ACHN (cell line): ENCODE data around the gene OPRL1.
"Not testable (repeated sequence)": the region's sequence is repeated elsewhere in the genome, so short reads cannot be mapped to it uniquely, and the experiment has no call there.

ENCODE experiments used
- DNase-seq: peaks from one replicate; pipeline ENCODE4 v3.0.0-alpha.2; 2015
- in situ Hi-C: cut with HindIII; loops from 2 replicates; pipeline ENCODE4 v1.10.0; 2017; ENCODE audit warnings: low sequenced_read_pairs, low pct_ligation_motif_present, low pct_unique_long_range_greater_than_20kb

OPRL1 gene

DNA sequence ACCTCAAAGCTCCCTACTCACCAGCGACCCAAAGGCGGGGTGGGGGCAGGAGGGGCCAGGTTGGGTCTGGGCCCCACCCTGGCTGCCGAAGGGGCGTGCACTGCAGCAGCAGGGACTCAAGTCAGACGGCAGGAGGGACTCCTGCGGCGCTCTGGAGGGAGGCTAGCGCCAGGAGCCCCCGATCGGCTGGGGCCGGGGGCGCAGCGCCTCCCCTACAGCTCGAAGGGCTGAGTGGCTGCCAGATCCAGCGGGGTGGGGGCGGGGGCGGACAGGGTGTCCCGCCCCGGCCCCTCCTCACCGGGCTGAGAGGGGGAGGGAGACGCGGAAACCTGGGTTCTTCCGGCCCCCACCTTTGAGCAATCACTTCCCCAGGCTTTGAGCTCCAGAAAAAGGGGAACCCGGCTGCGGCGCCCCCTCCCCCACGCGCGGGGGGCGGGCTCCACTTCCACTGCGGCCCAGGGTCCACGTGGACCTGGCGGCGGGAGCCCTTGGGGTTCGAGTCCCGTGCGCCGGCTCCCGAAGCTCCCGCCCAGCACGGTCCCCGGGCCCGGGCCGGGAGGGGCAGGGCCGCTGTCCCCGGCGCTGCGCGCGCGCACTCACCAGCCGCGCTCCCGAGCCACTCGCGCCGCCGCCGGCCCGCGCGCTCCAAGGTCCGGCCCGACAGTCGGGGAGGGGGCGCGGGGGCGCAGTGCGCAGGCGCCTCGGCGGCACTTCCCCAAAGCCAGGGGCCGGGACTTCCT lies 439 bp upstream of the OPRL1 start, which contains the start of gene RGS19:
RGS19 (minus strand) TSS at position 246 of the 740 bp plus-strand sequence. CDS start 2,632 bp downstream, outside the sequence.
- in situ Hi-C loops = no loop called here
- DNase-seq = peak; percentile 73

DNA sequence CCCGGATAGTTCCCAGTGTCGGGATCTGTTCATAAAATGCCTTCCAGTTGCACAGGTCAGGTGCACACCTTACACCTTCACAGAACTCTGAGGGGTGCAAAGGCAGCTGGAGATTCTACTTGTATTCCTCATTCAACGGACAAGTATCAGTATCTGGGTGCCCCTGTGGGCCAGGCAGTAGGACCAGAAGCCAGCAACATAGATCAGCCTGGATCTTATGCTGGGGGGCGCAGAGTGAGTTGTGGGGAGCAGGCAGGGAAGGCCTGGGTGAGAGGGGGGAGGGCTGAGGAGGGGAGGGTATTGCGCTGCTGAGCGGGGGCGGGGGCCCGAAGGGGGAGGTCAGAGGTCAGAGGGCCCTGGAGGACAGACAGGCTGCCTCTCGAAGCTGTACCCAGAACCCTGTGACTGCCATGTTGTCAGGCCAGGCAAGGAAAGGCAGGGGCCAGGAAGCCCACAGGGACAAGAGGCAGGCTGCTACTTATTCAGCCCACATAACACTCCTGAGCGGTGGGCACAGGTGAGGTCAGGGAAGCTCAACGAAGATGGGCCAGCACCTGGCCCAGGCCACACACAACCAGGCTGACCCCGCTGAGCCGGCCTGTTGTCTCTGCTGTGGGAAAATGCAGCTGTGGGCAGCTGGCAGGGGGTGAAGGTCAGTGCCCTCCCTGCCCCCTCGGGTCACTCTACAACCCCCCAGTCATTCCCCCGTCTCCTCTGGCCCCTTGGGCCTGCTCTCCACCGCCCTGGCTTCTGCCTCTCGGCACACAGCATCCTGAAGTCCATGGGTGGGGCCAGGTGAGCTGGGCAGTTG lies 1.1 kb downstream of the OPRL1 start:
- no peak for DNase-seq
- in situ Hi-C loops = no loop called here

DNA sequence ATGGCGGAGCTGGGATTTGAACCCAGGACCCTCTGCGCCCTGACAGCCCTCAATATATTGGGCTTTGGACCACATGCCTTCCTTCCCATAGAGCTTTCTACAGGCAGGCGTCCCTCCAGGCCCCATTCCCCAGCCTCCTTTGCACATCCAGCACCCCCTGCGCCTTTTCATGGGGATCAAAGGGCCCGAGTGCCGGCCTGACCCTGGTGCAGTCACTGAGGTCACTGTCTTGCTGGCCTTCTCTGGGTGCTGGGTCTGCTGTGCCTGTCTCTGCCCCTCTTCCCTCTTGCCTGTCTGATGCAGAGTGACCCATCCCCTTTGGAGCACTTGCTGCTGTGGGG lies 1.7 kb downstream of the OPRL1 start:
- no peak for DNase-seq
- in situ Hi-C loops = no loop called here

DNA sequence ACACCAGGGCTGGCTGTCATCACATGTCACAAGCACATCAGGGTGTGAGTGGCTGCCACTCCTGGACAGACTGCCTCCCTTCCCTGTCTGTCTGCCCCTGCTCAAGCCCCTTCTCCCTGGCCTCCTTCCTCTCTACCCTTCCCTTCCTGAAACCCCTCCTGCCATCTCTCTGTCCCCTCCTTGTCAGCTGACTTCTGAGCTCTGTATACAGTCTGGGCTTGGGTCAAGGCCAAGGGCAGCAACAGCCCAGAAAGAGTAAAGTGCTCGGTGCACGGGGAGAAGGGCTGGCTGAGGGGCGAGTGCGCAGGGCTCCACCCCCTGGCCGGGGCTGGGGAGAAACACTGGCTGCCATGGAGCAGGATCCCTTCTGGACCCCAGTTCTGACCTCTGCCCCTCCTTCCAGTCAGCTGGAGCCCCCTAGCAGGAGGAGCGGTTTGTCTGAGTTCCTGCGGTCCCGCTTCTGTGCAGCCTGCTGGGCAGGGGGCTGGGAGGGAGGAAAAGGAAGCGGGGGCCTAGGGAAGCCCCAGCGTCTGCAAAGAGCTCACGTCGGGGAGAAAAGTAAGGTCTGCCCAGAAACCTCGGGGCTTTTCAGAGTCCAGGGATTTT lies 2.3 kb downstream of the OPRL1 start:
- in situ Hi-C loops = no loop called here
- DNase-seq = no peak

DNA sequence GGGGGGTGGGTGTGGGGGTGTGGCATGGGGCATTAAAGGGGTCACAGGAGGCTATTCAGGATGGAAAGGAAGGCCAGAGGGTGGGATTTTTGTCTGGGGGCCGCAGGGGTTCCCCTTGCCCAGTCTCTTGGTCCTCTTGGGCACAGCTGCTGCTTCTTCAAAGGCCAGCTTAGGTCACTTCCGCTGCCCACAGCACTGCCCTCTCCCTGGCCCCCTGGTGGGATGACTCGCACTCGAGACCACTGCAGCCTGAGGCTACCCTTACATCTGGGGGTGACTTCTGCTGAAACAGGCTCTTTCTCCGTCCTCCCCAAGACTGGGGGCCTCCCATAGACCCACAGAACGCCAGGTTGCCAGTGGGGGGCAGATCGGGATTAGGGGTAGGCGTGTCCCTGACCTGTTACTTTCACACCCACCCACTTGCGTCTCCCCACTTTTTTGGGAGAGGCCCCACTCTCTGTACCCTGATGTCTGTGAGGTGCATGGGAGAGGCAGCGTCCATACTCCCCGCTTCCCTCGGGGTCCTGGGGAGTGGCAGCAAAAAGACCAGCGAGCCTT lies 3.0 kb downstream of the OPRL1 start:
- peak; percentile 26 for DNase-seq
- in situ Hi-C loops = no loop called here

DNA sequence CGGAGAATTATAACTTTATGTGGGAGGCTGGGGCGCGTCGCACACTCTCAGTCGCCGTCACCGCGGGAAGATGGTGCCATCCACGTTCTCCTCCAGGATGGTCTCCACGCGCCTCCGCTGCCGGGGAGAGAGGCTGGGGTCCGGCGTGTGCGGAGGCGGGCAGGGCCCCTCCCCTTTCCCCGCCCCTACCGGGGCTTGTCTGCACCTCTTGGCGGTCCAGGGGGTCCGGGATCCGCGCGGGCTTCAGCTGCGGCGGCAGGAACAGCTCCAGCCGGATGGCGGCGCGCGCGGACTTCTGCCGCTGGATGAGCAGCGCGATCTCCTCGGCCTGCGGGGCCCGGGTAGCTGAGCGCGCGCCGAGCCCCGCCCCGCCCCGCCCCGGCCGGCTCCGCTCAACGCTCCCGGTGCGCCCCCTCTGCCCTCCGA lies 3.5 kb downstream of the OPRL1 start:
- in situ Hi-C loops = no loop called here
- peak; percentile 81 for DNase-seq

DNA sequence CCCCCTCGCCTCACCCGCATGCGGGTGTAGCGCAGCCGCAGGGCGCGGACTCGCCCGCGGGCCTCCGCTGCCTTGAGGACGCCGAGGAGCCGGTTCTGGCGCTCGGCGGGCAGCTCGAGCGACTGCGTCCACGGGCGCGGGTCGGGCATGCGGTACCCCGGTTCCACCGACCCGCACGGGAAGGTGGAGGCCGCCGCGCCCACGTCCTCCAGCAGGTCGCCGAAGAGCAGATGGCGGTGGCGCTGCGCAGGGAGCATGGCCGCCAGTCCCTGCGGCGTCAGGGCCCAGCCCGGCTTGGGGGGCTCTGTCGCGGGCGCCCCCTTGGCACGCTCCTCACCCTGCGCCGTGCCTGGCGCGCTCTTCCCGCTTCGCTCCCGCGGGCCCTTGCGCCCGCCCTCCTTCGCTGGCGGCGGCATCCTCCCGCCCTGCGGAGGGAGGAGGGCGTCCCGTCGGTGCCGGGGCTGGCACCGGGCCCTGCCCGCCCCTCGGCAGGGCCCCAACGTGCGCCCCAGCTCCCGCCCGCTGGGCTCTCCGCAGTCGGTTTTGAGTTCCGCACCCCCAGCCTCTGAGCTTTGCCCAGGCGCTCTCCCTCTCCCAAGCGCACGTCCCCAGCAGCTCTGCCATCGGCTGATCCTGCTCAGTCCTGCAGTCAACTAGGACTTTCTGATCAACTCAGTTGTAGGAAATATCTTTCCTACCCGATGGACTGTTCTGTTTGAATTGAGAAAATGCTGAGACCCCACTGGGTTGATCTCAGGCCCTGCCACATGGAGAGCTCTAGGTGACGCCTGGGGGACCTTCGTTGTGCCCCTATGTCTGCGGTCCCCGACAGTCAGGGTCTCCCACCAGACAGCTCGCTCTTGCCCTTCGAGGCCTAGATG lies 4.2 kb downstream of the OPRL1 start, which contains the start of gene LKAAEAR1:
LKAAEAR1 (minus strand) TSS at position 595 of the 881 bp plus-strand sequence; CDS start at position 416, 179 bp downstream.
- no peak for DNase-seq
- in situ Hi-C loops = no loop called here

DNA sequence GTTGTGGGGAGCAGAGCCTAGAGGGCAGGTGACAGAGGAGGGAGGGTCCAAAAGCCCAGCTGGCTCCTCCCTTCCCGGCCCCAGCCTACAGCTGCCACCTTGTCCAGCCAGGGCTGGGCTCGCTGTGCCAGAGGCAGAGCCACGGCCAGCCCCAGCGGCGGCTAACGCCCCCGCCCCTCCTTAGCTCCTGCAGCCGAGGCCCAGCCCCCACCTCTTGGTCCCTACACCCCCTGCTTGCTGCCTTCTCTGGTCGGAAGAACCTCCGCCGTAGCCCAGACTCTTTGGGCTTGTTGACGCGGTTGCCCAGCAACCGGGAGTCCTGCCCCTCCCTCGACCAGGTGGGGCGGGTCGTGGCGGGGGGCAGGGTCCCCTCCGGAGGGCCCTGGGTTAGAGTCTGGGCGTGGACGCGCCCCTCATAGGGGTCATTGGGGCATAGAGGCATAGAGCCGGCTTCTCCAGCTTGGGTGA lies 4.8 kb downstream of the OPRL1 start:
- no peak for DNase-seq
- in situ Hi-C loops = no loop called here

DNA sequence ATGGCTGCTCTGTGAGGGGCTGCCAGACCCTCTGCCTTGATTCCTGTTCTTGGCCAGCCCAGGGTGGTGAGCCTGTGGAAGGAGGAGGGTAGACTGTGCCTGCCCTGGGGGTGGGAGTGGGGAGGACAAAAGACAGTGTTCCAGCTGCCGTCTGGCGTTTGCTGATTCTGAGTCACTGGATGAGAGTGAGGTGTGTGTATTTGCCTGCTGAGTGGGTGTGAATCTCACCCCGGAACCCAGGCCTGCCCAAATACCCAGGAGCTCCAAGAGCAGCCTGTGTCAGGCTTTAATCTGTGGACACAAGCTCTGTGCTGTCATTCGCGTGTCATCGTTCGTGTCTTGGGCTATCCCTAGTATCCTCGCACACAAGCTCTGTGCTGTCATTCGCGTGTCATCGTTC lies 6.9 kb downstream of the OPRL1 start:
- in situ Hi-C loops = no loop called here
- no peak for DNase-seq

DNA sequence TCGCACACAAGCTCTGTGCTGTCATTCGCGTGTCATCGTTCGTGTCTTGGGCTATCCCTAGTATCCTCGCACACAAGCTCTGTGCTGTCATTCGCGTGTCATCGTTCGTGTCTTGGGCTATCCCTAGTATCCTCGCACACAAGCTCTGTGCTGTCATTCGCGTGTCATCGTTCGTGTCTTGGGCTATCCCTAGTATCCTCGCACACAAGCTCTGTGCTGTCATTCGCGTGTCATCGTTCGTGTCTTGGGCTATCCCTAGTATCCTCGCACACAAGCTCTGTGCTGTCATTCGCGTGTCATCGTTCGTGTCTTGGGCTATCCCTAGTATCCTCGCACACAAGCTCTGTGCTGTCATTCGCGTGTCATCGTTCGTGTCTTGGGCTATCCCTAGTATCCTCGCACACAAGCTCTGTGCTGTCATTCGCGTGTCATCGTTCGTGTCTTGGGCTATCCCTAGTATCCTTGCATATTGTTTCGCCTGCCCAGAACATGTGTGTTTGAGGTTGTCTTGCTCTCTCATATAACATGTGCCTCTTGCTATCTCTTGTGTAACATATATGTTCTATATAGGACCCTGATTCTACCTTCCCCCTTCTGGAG lies 7.4 kb downstream of the OPRL1 start:
- DNase-seq, in situ Hi-C loops: not testable (repeated sequence)

DNA sequence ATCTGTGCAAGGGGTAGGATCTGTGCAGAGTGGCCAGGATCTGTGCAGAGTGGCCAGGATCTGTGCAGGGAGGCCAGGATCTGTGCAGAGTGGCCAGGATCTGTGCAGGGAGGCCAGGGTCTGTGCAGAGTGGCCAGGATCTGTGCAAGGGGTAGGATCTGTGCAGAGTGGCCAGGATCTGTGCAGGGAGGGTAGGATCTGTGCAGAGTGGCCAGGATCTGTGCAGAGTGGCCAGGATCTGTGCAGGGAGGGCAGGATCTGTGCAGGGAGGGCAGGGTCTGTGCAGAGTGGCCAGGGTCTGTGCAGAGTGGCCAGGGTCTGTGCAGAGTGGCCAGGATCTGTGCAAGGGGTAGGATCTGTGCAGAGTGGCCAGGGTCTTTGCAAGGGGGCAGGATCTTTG lies 8.7 kb downstream of the OPRL1 start:
- DNase-seq, in situ Hi-C loops: not testable (repeated sequence)

DNA sequence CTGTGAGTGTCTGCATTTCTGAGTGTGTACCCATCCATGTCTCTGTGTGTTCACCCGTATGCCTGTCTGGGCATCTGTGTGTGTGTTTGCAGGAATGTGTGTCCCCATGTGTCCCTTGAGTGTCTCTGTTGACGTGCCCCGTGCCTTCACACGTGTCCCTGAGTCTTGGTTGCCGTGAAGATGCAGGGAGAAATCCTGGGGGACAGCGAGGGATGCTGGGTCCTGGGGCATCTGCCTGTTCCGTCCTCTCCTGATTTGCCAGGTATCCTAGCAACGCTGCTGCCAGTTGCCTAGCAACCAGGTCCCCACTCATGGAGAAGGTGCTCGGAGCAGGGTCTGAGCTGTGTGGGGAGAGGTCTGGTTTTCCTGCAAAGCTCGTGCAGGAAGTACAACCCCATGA lies 10.3 kb downstream of the OPRL1 start:
- in situ Hi-C loops = no loop called here
- DNase-seq = no peak

DNA sequence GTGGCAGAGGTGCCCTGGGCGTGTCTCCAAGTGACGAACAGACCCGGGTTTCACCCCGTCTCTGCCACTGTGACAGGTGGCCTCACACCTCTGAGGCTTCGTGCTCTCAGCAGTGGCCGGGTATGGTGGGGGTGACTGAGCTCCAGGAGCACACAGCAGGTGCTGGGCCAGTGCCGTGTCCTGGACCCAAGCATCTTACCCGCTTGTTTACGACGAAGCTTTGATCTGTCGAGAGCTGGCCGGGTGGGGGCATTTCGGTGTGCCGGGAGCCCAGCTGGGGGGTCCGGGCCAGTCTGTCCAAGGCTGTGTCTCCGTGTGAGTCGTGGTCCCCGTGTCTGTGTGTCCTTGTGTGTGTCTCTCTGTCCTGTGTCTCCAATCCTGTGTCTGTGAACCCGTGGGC lies 11.5 kb downstream of the OPRL1 start:
- DNase-seq = no peak
- in situ Hi-C loops = no loop called here

DNA sequence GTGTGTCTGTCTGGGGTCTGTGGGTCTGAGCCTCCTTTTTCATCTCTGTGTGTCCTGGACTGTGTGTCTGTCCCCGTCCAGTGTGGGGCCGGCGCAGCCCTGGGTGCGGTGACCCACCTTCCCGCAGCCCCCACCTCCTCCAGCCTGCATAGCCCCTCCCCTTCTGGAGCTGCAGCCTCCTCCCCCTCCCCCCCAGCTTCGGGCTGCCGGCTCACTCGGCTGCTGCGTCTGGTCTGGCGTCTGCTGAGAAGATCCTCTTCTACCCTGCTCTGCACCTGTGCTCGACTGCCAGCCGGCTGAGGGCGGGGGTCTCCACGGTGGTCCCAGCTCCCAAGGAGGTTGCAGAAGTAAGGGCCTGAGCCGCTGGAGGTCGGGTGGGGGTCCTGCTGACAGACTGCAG lies 11.9 kb downstream of the OPRL1 start:
- DNase-seq = no peak
- in situ Hi-C loops = no loop called here

DNA sequence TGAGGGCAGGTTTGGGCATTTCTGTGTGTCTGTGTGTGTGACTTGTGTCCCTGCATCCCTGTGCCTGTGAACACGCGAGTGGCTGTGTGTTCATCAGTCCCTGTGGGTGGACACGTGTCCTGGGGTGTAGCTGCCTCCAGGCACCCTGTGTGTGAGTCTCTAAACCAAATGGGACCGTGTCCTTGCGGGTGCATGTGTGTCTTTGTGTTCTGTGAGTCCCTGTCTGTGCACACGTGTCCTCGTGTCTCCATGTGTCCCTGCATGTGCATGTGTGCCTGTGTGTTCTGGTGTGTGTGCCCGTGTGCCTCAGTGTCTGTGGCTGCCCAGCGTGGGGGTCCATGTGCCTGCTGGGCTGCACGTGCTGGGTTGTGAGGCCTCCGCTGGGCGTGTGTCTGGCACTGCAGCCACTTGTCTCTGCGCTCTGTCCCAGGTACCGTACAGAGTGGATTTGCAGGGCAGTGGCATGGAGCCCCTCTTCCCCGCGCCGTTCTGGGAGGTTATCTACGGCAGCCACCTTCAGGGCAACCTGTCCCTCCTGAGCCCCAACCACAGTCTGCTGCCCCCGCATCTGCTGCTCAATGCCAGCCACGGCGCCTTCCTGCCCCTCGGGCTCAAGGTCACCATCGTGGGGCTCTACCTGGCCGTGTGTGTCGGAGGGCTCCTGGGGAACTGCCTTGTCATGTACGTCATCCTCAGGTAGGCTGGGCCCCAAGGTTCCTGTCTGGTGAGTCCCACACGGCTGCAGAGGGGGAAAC lies 12.6 kb downstream of the OPRL1 start:
- DNase-seq = no peak
- in situ Hi-C loops = no loop called here

DNA sequence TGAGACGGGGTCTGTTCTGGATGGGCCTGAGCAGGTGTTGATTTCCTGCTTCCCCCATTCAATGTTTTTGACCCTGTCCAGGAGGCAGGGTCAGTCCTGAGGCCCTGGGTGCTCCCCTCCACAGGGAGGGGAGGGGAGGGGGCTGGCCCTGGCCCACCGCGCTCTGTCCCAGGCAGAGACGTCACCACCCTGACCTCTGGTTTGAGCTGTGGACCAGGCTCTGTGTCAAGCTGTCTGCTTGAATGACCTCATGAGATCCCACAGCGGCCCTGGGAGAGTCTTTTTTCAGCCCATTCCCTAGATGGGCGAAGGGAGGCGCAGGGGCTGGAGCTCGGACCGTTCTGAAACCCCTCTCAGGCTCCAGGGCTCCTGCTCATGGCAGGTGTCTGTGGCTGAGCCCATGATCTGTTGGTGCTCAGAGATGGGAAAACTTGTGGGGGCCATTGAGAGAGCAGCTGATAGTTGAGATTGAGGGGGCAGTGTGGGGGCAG lies 13.2 kb downstream of the OPRL1 start:
- DNase-seq = no peak
- in situ Hi-C loops = no loop called here

DNA sequence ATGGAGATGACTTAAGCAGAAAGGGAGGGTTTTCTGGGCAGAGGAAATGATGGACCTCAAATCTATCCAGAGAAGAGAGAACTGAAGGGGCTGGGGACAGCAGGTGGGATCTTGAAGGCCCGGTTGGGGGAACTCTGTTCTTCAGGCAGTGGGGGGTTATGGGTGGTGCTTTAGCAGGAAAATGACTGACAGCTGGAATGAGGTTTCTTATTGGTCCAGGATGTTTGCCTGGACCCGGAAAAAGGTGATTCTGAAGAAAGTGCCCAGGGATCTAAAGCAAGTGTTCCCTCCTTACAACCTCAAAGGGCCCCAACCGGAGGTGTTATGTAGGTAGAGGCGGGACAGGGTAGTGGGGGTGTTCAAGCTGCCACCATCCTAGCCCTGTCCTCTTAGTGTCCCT lies 15.6 kb downstream of the OPRL1 start:
- DNase-seq = no peak
- in situ Hi-C loops = no loop called here
